HEK293 (cell line): ENCODE measurements around the gene UGT1A4.

ENCODE experiments used
- CTCF ChIA-PET: fragments of 350-600 bp; formaldehyde crosslinking; extraction: SDS; loops from one replicate; lab custom pipeline; 2021; ENCODE audit warnings: antibody characterized with exemption; lab: Yijun Ruan, JAX
- POLR2A ChIA-PET: fragments of 300-600 bp; formaldehyde crosslinking; extraction: SDS; loops from one replicate; lab custom pipeline; 2020; ENCODE audit warnings: antibody characterized with exemption, inconsistent platforms; lab: Yijun Ruan, JAX
- H3K27ac ChIP-seq: fragments of 200-500 bp; sonication (Bioruptor generic); 2 replicates; pipeline ENCODE4 v1.5.1; 2014; ENCODE audit warnings: low read depth, low read length, control low read depth, inconsistent platforms; ENCODE audit errors: extremely low read depth
- H3K36me3 ChIP-seq, 2 experiments: fragments of 200-500 bp in 1 of 2; sonication (Bioruptor generic) in 1 of 2; 1 replicate in 1 of 2; 2 replicates in 1 of 2; pipeline ENCODE4 v1.5.1; 2014 to 2017; ENCODE audit warnings: inconsistent platforms in 2 of 2, low read length in 2 of 2; ENCODE audit not compliant: control insufficient read depth in 2 of 2, insufficient read depth in 1 of 2
- H3K4me1 ChIP-seq: fragments of 200-500 bp; sonication (Bioruptor generic); 2 replicates; pipeline ENCODE4 v1.5.1; 2014; ENCODE audit warnings: mild to moderate bottlenecking, low read length, inconsistent platforms; ENCODE audit not compliant: control insufficient read depth, insufficient read depth
- H3K4me3 ChIP-seq: 2 replicates; pipeline ENCODE4 v1.5.1; 2011; ENCODE audit warnings: low read depth, mild to moderate bottlenecking, control low read depth, low read length, moderate library complexity
- H3K9me3 ChIP-seq: fragments of 200-500 bp; sonication (Bioruptor generic); 2 replicates; pipeline ENCODE4 v1.5.1; 2014; ENCODE audit warnings: low read depth, low read length, inconsistent platforms; ENCODE audit not compliant: control insufficient read depth, insufficient read depth
- BCL11A ChIP-seq: fragments of 450-650 bp; formaldehyde crosslinking; IDR thresholded peaks from 2 replicates; pipeline ENCODE4 v1.5.1; 2016; ENCODE audit warnings: low read depth, missing biosample characterization, missing genetic modification characterization
- GLI4 ChIP-seq: fragments of 450-650 bp; formaldehyde crosslinking; IDR thresholded peaks from 2 replicates; pipeline ENCODE4 v1.5.1; 2016; ENCODE audit warnings: missing biosample characterization, missing genetic modification characterization
- KLF10 ChIP-seq: fragments of 450-650 bp; IDR thresholded peaks from 2 replicates; pipeline ENCODE4 v1.5.1; 2018; ENCODE audit warnings: missing biosample characterization, mild to moderate bottlenecking, missing genetic modification characterization
- KLF7 ChIP-seq: fragments of 450-650 bp; formaldehyde crosslinking; IDR thresholded peaks from 2 replicates; pipeline ENCODE4 v1.5.1; 2016; ENCODE audit warnings: missing biosample characterization, missing genetic modification characterization, borderline replicate concordance
- KLF9 ChIP-seq: fragments of 450-650 bp; formaldehyde crosslinking; IDR thresholded peaks from 2 replicates; pipeline ENCODE4 v1.5.1; 2016; ENCODE audit warnings: missing biosample characterization, missing genetic modification characterization, low read depth
- SP2 ChIP-seq: fragments of 450-650 bp; formaldehyde crosslinking; IDR thresholded peaks from 2 replicates; pipeline ENCODE4 v1.5.1; 2016; ENCODE audit warnings: missing biosample characterization, missing genetic modification characterization
- ZNF112 ChIP-seq: fragments of 450-650 bp; formaldehyde crosslinking; IDR thresholded peaks from 2 replicates; pipeline ENCODE4 v1.5.0; 2017; ENCODE audit warnings: missing biosample characterization, missing genetic modification characterization
- ZNF121 ChIP-seq: fragments of 450-650 bp; formaldehyde crosslinking; IDR thresholded peaks from 2 replicates; pipeline ENCODE4 v1.5.1; 2016; ENCODE audit warnings: missing biosample characterization, missing genetic modification characterization
- ZNF132 ChIP-seq: fragments of 450-650 bp; formaldehyde crosslinking; IDR thresholded peaks from 2 replicates; pipeline ENCODE4 v1.5.1; 2017; ENCODE audit warnings: missing biosample characterization, missing genetic modification characterization, borderline replicate concordance
- ZNF394 ChIP-seq: fragments of 450-650 bp; formaldehyde crosslinking; IDR thresholded peaks from 2 replicates; pipeline ENCODE4 v1.5.1; 2016; ENCODE audit warnings: missing biosample characterization, missing genetic modification characterization, mild to moderate bottlenecking, moderate library complexity, borderline replicate concordance
- ZNF423 ChIP-seq: fragments of 450-650 bp; formaldehyde crosslinking; IDR thresholded peaks from 2 replicates; pipeline ENCODE4 v1.5.1; 2016; ENCODE audit warnings: missing biosample characterization, missing genetic modification characterization
- ZNF426 ChIP-seq: fragments of 450-650 bp; formaldehyde crosslinking; IDR thresholded peaks from 2 replicates; pipeline ENCODE4 v1.5.1; 2017; ENCODE audit warnings: missing biosample characterization, missing genetic modification characterization, mild to moderate bottlenecking, inconsistent platforms, moderate library complexity
- ZNF510 ChIP-seq: fragments of 450-650 bp; formaldehyde crosslinking; IDR thresholded peaks from 2 replicates; pipeline ENCODE4 v1.5.1; 2018; ENCODE audit warnings: mild to moderate bottlenecking, missing genetic modification characterization, missing biosample characterization; ENCODE audit not compliant: insufficient replicate concordance
- ZNF514 ChIP-seq: fragments of 450-650 bp; formaldehyde crosslinking; IDR thresholded peaks from 2 replicates; pipeline ENCODE4 v1.5.1; 2016; ENCODE audit warnings: missing biosample characterization, missing genetic modification characterization
- ZNF580 ChIP-seq: fragments of 450-650 bp; formaldehyde crosslinking; IDR thresholded peaks from 2 replicates; pipeline ENCODE4 v1.5.1; 2016; ENCODE audit warnings: missing biosample characterization, missing genetic modification characterization
- ZSCAN30 ChIP-seq: fragments of 450-650 bp; IDR thresholded peaks from 2 replicates; pipeline ENCODE4 v1.5.1; 2018; ENCODE audit warnings: missing biosample characterization, mild to moderate bottlenecking, missing genetic modification characterization, moderate library complexity
- TF ChIP-seq, protein P1 (sequence below): fragments of 450-650 bp; formaldehyde crosslinking; IDR thresholded peaks from 2 replicates; pipeline ENCODE4 v1.5.1; 2016; ENCODE audit warnings: missing biosample characterization, missing genetic modification characterization
- TF ChIP-seq, protein P2 (sequence below): fragments of 450-650 bp; formaldehyde crosslinking; IDR thresholded peaks from 2 replicates; pipeline ENCODE4 v1.5.1; 2016; ENCODE audit warnings: missing biosample characterization, missing genetic modification characterization
- TF ChIP-seq, protein P3 (sequence below): fragments of 450-650 bp; formaldehyde crosslinking; IDR thresholded peaks from 2 replicates; pipeline ENCODE4 v1.5.1; 2017; ENCODE audit warnings: missing biosample characterization, missing genetic modification characterization

UGT1A4 gene

DNA sequence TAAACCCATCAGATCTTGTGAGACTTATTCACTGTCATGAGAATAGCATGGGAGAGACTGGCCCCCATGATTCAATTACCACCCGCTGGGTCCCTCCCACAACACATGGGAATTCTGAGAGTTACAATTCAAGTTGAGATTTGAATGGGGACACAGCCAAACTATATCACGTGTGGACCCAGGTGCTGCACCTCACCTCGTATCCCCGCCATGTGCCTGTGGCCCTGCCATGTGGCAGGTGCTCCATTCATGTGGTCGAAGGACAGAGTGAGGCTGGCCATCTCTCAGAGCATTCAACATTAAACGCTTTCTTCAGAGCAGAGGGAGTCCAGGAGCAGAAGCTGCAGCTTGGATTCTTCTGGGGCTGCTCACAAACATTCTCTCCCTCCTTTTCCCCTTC, 91.8 kb downstream of the UGT1A4 start:
- POLR2A ChIA-PET: no interaction called here
- no peak overlapping the region for H3K4me3 ChIP-seq
- TF ChIP-seq ZNF510: no peak
- TF ChIP-seq KLF10 (tag by site-specific recombination): no peak
- TF ChIP-seq, protein P1, sequence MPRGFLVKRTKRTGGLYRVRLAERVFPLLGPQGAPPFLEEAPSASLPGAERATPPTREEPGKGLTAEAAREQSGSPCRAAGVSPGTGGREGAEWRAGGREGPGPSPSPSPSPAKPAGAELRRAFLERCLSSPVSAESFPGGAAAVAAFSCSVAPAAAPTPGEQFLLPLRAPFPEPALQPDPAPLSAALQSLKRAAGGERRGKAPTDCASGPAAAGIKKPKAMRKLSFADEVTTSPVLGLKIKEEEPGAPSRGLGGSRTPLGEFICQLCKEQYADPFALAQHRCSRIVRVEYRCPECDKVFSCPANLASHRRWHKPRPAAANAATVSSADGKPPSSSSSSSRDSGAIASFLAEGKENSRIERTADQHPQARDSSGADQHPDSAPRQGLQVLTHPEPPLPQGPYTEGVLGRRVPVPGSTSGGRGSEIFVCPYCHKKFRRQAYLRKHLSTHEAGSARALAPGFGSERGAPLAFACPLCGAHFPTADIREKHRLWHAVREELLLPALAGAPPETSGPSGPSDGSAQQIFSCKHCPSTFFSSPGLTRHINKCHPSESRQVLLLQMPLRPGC: no peak
- no peak for TF ChIP-seq ZNF132 (tag by site-specific recombination)
- TF ChIP-seq, protein P2, sequence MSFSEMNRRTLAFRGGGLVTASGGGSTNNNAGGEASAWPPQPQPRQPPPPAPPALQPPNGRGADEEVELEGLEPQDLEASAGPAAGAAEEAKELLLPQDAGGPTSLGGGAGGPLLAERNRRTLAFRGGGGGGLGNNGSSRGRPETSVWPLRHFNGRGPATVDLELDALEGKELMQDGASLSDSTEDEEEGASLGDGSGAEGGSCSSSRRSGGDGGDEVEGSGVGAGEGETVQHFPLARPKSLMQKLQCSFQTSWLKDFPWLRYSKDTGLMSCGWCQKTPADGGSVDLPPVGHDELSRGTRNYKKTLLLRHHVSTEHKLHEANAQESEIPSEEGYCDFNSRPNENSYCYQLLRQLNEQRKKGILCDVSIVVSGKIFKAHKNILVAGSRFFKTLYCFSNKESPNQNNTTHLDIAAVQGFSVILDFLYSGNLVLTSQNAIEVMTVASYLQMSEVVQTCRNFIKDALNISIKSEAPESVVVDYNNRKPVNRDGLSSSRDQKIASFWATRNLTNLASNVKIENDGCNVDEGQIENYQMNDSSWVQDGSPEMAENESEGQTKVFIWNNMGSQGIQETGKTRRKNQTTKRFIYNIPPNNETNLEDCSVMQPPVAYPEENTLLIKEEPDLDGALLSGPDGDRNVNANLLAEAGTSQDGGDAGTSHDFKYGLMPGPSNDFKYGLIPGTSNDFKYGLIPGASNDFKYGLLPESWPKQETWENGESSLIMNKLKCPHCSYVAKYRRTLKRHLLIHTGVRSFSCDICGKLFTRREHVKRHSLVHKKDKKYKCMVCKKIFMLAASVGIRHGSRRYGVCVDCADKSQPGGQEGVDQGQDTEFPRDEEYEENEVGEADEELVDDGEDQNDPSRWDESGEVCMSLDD: no peak
- no peak for TF ChIP-seq ZNF514
- no peak for TF ChIP-seq ZNF121 (tag by site-specific recombination)
- no peak overlapping the region for H3K27ac ChIP-seq
- no peaks in the 10 kb centered on the region for H3K9me3 ChIP-seq
- no peaks in the 10 kb centered on the region for H3K4me1 ChIP-seq
- H3K36me3 ChIP-seq: no peaks in the 10 kb centered on the region
- CTCF ChIA-PET: no interaction called here

DNA sequence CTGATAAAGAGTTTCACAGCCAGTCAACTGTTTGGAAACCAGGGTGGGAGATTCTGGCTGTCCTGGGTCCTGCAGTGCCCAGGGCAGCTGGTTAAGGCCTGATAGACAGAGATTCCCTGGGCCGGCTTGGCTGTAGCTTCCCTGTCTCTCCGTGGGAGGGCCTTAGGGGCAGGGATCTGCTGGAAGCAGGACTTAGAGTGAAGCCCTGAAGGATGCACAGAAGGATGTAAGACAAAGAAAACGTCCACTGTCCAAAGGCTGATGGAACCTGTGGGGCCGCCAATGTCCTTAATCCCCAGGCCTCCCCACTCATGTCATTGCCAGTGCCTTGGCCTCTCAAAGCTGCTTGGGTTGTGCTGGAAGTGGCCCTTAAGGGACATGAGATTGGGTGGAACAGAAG, 92.6 kb downstream of the UGT1A4 start:
- ChIA-PET POLR2A (no interaction called here), CTCF (interaction anchor here (0.5 kb wide), 2 partner anchors 114 to 277 kb away, joined by 3 read pairs; no protein-coding TSS in a partner anchor)
- Histone ChIP-seq H3K9me3 (no peaks in the 10 kb centered on the region), H3K4me3 (no peak overlapping the region), H3K36me3 (no peaks in the 10 kb centered on the region), H3K27ac (no peak overlapping the region), H3K4me1 (no peaks in the 10 kb centered on the region)
- no peak for TF ChIP-seq KLF9

DNA sequence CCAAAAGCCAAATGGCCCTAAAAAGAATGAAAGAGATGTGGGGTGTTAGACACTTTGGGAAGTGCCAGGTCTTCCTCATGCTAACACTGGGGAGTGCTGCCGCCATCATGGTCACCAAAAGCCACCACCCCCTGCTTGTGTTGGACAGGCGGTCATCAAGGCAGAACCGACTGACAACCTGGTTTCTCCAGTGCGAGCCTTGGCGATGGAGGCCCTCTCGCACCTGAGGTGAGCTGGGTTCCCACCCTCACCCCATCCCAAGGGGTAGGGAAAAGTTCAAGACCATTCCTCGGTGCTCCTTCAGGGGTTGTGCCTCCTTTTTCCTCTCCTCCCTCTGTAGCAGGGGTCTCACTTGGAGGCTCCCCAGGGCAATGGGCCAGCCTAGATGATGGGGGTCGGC, 93.2 kb downstream of the UGT1A4 start:
- Histone ChIP-seq H3K27ac (no peak overlapping the region), H3K36me3 (no peaks in the 10 kb centered on the region), H3K4me1 (peaks cover 2% of the 10 kb centered on the region; the same call in 1 of the 2 replicates), H3K9me3 (no peaks in the 10 kb centered on the region), H3K4me3 (no peak overlapping the region)
- CTCF ChIA-PET: no interaction called here
- TF ChIP-seq BCL11A (tag by site-specific recombination) (no peak), ZNF394 (tag by site-specific recombination) (no peak), ZNF426 (tag by site-specific recombination) (no peak), SP2 (no peak), GLI4 (tag by site-specific recombination) (no peak), ZNF580 (no peak), KLF7 (tag by site-specific recombination) (no peak), ZNF112 (no peak), ZNF423 (no peak), ZSCAN30 (tag by site-specific recombination) (no peak)
- TF ChIP-seq, protein P3, sequence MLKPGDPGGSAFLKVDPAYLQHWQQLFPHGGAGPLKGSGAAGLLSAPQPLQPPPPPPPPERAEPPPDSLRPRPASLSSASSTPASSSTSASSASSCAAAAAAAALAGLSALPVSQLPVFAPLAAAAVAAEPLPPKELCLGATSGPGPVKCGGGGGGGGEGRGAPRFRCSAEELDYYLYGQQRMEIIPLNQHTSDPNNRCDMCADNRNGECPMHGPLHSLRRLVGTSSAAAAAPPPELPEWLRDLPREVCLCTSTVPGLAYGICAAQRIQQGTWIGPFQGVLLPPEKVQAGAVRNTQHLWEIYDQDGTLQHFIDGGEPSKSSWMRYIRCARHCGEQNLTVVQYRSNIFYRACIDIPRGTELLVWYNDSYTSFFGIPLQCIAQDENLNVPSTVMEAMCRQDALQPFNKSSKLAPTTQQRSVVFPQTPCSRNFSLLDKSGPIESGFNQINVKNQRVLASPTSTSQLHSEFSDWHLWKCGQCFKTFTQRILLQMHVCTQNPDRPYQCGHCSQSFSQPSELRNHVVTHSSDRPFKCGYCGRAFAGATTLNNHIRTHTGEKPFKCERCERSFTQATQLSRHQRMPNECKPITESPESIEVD: no peak
- POLR2A ChIA-PET: no interaction called here
